SK-N-SH treated with all-trans-retinoic acid at 6 μM for 48 hours (cell line): ENCODE measurements around the gene SCYGR4.

ENCODE experiments used
- ARNTL ChIP-seq: fragments of 450-650 bp; formaldehyde crosslinking; IDR thresholded peaks from 2 replicates; pipeline ENCODE4 v1.5.0; 2020; ENCODE audit warnings: low read depth, mild to moderate bottlenecking, moderate library complexity, borderline replicate concordance
- BACH2 ChIP-seq: fragments of 250-450 bp; sonication (Bioruptor Pico); IDR thresholded peaks from 2 replicates; pipeline ENCODE4 v1.9.0; 2021; ENCODE audit warnings: mild to moderate bottlenecking, borderline replicate concordance
- CSDC2 ChIP-seq: fragments of 250-450 bp; sonication (Bioruptor Pico); IDR thresholded peaks from 2 replicates; pipeline ENCODE4 v1.5.0; 2020; ENCODE audit warnings: mild to moderate bottlenecking, moderate library complexity
- GLIS3 ChIP-seq: fragments of 250-450 bp; sonication (Bioruptor Pico); IDR thresholded peaks from 2 replicates; pipeline ENCODE4 v1.5.0; 2020; ENCODE audit warnings: mild to moderate bottlenecking, moderate library complexity
- ISL1 ChIP-seq: fragments of 250-450 bp; sonication (Bioruptor Pico); IDR thresholded peaks from 2 replicates; pipeline ENCODE4 v2.1.2; 2022; ENCODE audit warnings: mild to moderate bottlenecking, moderate library complexity
- SNAI2 ChIP-seq: fragments of 250-450 bp; sonication (Bioruptor Pico); IDR thresholded peaks from 2 replicates; pipeline ENCODE4 v1.5.0; 2020; ENCODE audit warnings: mild to moderate bottlenecking, moderate library complexity
- ZC3H10 ChIP-seq: fragments of 250-450 bp; sonication (Bioruptor Pico); IDR thresholded peaks from 2 replicates; pipeline ENCODE4 v1.5.1; 2021; ENCODE audit warnings: mild to moderate bottlenecking, moderate library complexity
- ZFP3 ChIP-seq: fragments of 250-450 bp; sonication (Bioruptor Pico); IDR thresholded peaks from 2 replicates; pipeline ENCODE4 v1.5.0; 2020; ENCODE audit warnings: mild to moderate bottlenecking, moderate library complexity
- ZNF8 ChIP-seq: fragments of 450-650 bp; formaldehyde crosslinking; IDR thresholded peaks from 2 replicates; pipeline ENCODE4 v1.5.0; 2020; ENCODE audit warnings: mild to moderate bottlenecking, moderate library complexity
- TF ChIP-seq, protein P1 (sequence below): fragments of 250-450 bp; sonication (Bioruptor Pico); IDR thresholded peaks from 2 replicates; pipeline ENCODE4 v1.5.1; 2021; ENCODE audit warnings: mild to moderate bottlenecking, moderate library complexity
- TF ChIP-seq, protein P2 (sequence below): fragments of 250-450 bp; sonication (Bioruptor Pico); IDR thresholded peaks from 2 replicates; pipeline ENCODE4 v1.8.0; 2020; ENCODE audit warnings: mild to moderate bottlenecking, moderate library complexity, borderline replicate concordance

DNA sequence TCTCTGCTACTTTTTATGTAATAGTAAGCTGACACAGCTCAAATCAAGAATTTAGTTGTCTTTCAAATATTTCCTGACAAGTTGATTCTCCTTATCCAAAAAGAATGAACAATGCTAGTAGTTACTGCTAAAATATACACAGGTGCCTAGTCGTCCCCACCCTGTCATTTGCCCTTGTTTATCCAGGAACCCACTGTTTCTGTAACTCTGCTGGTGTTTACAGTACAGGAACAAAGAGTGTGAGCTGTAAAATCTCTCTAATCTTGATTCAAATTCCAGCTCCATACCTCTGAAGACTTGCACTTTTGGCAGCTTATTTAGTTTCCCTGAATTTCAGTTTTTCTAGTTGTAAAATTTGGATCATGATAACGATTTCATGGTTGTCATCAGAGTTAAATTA, 39.7 kb upstream of the SCYGR4 start:
- no peak for TF ChIP-seq ZFP3 (CRISPR knock-in tag)
- TF ChIP-seq BACH2 (CRISPR knock-in tag), result no peak
- TF ChIP-seq GLIS3, result no peak
- no peak for TF ChIP-seq ZNF8 (CRISPR knock-in tag)
- no peak for TF ChIP-seq CSDC2 (CRISPR knock-in tag)
- TF ChIP-seq, protein P1, sequence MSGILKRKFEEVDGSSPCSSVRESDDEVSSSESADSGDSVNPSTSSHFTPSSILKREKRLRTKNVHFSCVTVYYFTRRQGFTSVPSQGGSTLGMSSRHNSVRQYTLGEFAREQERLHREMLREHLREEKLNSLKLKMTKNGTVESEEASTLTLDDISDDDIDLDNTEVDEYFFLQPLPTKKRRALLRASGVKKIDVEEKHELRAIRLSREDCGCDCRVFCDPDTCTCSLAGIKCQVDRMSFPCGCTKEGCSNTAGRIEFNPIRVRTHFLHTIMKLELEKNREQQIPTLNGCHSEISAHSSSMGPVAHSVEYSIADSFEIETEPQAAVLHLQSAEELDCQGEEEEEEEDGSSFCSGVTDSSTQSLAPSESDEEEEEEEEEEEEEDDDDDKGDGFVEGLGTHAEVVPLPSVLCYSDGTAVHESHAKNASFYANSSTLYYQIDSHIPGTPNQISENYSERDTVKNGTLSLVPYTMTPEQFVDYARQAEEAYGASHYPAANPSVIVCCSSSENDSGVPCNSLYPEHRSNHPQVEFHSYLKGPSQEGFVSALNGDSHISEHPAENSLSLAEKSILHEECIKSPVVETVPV (CRISPR knock-in tag), result no peak
- TF ChIP-seq ISL1 (CRISPR knock-in tag), result no peak
- TF ChIP-seq, protein P2, sequence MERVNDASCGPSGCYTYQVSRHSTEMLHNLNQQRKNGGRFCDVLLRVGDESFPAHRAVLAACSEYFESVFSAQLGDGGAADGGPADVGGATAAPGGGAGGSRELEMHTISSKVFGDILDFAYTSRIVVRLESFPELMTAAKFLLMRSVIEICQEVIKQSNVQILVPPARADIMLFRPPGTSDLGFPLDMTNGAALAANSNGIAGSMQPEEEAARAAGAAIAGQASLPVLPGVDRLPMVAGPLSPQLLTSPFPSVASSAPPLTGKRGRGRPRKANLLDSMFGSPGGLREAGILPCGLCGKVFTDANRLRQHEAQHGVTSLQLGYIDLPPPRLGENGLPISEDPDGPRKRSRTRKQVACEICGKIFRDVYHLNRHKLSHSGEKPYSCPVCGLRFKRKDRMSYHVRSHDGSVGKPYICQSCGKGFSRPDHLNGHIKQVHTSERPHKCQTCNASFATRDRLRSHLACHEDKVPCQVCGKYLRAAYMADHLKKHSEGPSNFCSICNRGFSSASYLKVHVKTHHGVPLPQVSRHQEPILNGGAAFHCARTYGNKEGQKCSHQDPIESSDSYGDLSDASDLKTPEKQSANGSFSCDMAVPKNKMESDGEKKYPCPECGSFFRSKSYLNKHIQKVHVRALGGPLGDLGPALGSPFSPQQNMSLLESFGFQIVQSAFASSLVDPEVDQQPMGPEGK, result no peak
- no peak for TF ChIP-seq ARNTL (CRISPR knock-in tag)
- TF ChIP-seq SNAI2 (CRISPR knock-in tag), result no peak
- TF ChIP-seq ZC3H10 (CRISPR knock-in tag), result no peak
